GM21619 (cell line): Measurements from ENCODE around the gene CHCHD3.

Experiments
- ATAC-seq: cut with Tn5 transposase; IDR thresholded peaks from one replicate; pipeline ENCODE4 v1.9.1; 2021; ENCODE audit not compliant: unreplicated experiment

The CHCHD3 gene

DNA sequence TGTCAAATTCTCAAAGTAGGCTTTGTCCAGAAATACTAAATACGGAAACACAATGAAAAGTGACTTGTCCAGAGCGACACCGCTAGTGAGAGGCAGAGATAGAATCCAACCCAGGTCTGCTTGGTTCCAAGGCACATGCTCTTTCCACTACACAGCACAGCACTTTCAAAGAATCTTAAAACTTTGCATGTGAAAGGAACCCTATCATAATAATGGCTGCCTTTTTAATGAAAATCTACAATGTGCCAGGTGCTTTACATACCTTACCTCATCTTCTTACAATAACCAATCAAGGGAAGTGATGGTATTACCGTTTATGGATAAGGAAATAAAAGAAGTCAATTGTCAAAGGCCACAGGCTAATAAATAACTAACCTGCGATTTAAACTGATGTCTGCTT is 2.6 kb downstream of the CHCHD3 start:
- ATAC-seq: no peak

DNA sequence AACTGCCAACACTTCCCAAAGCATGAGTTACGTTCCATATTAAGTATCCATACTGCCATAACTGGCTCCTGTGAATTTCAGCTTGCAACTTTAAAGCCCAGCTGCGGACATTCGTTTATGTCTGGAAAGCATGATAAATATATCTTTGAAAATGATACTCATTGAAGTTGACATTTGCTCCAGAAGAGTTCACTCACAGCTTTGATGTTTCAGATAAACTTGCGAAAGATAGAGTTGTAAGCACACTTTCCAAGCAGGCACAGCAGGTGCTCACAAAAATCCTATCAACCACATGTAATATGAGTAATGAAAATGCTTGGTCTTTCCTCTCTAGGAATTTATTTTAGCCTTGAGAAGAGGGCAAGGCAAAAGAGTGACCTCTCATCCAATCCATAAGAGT is 4.5 kb downstream of the CHCHD3 start:
- ATAC-seq: no peak

DNA sequence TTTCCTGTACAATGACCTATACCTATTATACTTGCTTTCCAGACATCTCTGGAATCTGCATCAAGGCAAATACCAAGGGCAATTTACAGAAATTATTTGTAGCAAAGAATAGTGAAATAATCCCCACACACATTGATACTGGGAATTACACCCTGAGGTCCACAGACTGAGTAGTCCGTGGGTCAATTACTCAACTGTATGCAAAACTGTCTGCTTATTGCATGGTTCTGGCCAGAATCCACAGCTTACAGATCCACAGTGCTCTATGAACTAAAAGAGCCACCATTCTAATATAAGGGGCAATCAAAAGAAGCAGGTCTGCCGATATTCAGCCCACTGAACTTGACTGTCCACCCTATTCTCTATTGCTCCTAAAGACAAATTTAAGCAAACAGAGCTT is 5.7 kb downstream of the CHCHD3 start:
- no peak for ATAC-seq

DNA sequence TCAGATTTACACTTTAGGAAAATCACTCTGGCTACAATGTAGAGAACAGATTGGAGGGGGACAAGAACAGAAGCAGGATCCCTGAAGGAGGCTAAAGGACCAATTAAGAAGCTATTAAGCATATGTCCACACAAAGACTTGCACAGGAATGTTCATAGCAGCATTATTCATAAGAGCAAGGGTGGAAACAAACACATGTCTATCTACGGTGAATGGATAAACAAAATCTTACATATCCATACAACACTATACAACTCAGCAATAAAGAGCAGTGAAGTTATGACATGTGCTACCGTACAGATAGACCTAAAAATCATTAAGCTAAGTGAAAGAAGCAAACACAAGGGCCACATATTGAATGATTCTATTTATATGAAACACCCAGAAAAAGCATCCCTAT is 10.4 kb downstream of the CHCHD3 start:
- no peak for ATAC-seq

- no peak for ATAC-seq
Measured at GRCh38 chr7:133070562-133070961, 11.3 kb downstream of the CHCHD3 start.

GRCh38 chr7:133065301-133065700 is 16.6 kb downstream of the CHCHD3 start:
- no peak for ATAC-seq

DNA sequence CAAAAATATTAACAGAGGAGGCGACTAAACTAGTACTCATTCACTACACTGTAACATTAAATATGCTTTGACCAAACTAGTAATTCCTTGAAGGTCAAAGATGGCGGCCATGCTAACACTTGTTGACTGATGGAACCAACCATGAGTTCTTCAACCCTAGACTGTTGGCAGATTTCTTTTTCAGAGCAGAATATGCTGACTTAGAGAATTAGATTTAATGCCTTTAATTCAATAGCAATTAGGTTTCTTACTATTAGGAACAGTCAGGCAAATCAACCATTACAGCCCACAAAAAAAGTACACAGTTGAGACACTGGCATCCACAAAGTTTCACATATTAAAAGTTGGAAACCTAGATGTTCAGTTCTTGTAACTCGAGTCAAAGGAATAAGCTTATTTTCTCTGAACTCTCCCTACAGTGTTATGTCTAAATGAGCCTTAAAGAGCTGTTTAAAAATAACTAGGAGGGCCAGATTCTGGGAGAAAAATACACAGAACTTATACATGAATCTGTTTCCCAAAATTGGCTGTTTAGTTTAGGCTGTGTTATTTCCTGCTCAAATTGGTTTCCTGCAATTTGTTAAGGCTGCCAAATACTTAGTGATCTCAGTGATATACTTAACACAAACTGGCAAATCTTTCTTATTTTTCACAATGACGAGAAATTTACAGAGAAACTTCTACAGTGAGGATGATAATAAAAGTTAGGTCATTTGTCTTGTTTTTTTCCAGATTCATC is 17.6 kb downstream of the CHCHD3 start:
- no peak for ATAC-seq

GRCh38 chr7:133061792-133062191 is 20.1 kb downstream of the CHCHD3 start:
- no peak for ATAC-seq

- ATAC-seq: no peak
Measured at GRCh38 chr7:133061357-133061756, 20.5 kb downstream of the CHCHD3 start.

DNA sequence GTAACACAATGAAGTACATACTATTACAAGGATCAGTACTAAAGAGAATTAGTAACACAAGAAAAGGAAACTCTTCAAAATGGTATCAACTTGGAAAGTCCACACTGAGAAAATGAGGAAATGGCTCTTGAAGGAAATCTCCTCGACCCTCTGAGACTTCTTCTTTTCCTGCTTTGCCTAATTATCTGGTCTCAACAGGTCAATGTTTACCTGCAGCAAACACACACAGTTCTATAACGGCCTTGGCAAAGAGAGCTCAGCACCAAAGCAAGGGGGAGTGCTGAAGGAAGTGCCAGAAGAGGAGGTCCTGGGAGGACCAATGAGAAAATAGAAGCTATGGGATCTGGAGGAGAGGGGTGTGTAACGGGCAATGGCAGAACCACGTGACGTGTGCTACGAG is 21.9 kb downstream of the CHCHD3 start:
- ATAC-seq: no peak

DNA sequence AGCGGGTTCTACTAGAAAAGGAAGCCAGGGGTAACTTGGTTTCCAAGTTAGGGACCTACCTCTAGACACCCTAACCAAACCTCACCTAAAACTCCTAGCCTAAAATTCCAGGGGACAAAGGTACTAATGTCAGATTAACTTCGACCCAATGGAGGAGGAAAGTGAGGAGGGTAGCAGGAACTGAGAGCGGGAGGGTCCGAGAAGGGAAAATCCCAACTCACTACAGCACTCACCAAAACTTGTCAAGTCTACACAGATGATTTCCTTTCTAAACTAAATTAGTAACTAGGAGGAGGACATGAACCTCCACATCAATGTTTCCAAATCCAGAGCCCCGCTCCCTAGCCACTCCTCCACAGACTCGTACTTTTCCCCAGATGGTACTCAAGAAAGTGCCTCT is 22.6 kb downstream of the CHCHD3 start:
- no peak for ATAC-seq

GRCh38 chr7:133056370-133057238 is 25.3 kb downstream of the CHCHD3 start:
- no peak for ATAC-seq

DNA sequence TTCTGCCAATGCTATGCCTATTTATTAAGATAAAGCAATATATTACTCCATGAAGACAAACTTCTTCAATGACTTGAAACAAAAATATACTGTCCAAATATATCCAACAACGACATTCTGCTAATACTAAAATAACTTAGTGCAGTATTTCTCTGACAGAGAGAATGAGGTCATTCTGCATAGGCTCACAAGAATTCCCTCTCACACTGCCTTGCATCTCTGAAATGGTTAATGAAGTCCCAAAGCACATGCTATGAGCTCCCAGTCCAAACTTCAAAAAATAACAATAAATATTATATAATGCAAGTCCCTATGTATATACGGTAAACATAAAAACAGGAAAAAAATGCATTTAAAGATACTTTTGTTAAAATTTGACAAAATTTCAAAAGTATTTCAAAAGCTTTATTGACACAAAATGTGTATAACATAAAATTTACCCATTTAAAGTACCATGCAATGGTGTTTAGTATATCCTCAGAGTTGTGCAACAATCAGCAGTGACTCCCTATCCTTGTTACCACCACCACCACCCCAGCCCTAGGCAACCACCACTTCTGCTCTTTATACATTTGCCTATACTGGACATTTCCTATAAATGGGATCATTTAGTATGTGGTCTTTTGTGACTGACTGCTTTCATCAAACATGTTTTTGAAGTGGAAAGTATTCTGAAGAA is 27.6 kb downstream of the CHCHD3 start:
- no peak for ATAC-seq

GRCh38 chr7:133053321-133053891 is 28.5 kb downstream of the CHCHD3 start:
- ATAC-seq: no peak

- ATAC-seq: no peak
Measured at GRCh38 chr7:133052826-133053225, 29.1 kb downstream of the CHCHD3 start.

- ATAC-seq: no peak
Measured at GRCh38 chr7:133052401-133052756, 29.5 kb downstream of the CHCHD3 start.

- ATAC-seq: no peak
Measured at GRCh38 chr7:133051719-133052400, 30.0 kb downstream of the CHCHD3 start.

GRCh38 chr7:133051066-133051465 is 30.8 kb downstream of the CHCHD3 start:
- ATAC-seq: no peak

DNA sequence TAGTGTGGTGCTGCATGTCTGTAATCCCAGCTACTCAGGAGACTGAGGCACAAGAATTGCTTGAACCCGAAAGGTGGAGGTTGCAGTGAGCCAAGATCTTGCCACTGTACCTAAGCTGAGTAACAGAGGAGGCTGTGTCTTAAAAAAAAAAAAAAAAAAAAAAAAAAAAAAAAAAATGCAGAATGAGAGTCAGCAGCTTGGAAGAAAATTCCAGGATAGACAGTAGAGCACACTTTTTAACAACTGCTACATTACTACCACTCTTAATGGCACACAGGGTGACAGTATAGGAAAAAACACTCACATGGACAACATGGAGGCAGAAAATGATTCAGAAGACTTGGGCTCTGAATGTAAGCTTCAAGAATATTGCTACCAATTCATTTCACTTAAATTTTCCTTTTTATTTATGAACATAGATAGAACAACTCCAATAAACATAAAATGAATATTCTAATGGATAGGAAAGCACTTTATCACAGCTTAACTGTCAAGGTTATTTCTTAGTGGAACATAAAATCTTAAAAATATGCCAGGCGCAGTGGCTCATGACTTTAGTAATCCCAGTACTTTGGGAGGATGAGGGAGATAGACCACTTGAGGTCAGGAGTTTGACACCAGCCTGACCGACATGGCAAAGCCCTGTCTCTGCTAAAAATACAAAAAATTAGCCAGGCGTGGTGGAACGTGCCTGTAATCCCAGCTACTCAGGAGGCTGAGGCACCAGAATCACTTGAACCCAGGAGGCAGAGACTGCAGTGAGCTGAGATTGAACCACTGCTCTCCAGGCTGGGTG is 31.5 kb downstream of the CHCHD3 start:
- no peak for ATAC-seq

DNA sequence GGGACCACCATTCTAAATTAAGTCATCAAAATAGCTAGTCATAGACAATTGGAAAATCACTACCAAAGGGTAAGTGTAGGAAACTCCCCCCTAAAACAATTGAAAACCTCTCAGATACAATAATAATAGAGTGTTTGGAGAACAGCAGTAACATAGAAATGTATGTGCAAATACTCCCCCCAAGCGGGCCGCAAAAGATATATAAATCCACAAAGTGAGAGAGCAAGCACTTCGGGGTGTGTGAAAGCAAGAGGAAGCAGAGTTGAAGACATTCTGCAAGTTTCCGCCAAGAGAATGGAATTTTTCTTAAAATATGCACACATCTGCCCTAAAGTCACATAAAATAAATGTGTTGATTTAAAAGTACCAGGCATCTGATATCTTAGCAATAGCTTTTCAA is 33.3 kb downstream of the CHCHD3 start:
- no peak for ATAC-seq
